Activated CD4-positive, CD25-positive, alpha-beta regulatory T cell treated with anti-CD3 and anti-CD28 coated beads, Interleukin-2, amount 50 U/mL, for 72 hours (primary cell): ENCODE measurements around the gene DUSP3.

ENCODE experiments used
- DNase-seq: peaks from one replicate; pipeline ENCODE4 v3.0.0; 2021

DUSP3 gene

DNA sequence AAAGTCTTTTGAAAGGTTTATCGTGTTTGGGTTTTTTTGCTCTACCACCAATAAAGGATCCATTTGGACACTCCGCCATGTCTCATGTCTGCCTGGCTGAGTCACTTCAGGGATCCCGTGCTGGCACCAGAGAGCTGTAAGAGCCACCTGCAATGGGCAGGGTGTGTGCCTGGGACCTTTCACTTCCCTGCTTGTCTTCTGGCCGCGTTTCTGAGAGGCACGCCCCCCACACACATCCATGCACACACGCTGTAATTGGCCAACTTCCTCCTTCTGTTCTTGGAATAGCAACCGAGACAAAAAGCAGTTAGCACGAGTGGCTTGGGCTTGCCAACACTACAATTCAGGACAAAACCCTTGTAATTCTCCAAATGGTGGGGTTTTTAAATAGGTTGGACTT, 10.4 kb downstream of the DUSP3 start:
- DNase-seq = no peak

DNA sequence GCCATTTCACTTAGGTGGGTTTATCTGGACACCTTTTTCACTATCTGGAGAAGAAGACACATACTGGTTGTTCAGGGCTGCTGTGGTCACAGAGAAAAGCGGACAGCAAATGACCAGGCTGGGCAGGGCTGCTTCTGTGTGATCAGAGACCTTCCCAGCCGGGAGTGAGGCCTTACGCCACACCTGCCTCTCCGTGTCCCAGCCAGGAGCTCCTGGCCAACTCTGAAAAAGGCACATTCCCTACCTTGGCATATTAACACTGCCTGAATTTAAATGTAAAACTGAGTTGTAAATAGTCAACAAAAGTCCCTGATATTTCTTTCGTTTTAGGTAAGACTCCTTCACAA, 11.1 kb downstream of the DUSP3 start:
- DNase-seq = no peak

- no peak for DNase-seq
These were observed 11.6 kb downstream of the DUSP3 start for GRCh38 chr17:43767053-43767712.

GRCh38 chr17:43766413-43767052, 12.2 kb downstream of the DUSP3 start:
- no peak for DNase-seq

DNA sequence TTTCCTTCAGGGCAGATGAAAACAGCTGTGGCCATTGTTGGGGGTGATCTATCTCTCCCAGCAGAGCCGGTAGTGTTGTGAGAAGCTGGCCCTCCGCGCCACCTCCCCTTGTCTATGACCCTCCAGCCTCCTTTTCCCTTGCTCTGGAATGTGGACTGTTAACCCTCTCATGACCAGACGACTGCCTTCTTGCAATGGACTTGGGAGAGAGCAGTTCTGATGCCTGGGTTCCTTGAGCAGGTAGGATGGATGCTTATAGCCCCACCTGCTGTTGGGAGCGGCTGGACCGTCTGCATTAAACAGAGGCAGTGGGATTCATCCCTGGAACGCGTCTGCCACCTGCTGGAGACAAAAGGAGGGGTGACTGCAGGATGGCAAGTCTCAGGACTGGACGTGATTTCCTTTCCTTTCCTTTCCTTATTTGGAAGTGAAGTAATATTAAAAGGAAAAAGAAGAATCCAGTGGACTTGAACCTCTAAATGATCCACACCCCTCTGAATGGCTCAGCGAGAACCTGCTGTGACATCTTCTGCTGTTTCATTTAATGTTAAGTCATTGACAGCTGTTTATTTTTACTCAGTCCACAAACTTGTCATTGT, 18.4 kb downstream of the DUSP3 start:
- DNase-seq = peak; percentile 89

GRCh38 chr17:43759836-43760235, 18.9 kb downstream of the DUSP3 start:
- DNase-seq = no peak

DNA sequence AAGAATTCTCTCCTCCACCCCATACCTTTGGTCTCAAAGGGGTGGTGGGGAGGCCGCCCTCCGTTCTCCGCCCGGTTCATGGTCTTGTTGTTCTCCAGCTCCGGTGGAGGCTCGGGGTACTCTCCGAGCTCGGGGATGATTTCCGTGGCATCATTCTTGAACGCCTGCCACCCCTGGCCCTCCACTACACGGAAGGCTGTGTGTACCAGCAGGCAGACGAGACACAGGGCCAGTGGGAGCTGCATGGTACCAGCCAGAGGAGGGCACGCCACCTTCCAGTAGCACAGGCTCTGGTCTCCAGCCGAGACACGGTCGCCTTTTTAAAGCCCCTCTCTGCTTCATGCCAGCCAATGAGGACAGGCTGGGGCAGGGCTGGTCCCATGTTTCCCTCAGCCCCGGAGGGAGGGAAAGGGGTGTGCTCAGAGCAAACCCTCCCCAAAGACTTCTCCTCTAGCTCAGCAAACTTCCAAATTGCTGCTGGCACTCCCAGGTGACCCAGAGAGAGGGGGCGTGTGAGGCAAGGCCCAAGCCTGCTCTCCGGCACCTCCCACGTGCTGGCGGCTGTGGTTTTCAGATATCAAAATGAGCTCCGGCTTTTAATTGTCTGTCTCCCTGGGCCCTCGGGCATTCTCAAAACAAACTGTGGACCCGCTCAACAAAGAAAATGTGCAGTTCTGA, 20.1 kb downstream of the DUSP3 start, which contains the start of gene SOST:
Gene SOST, minus strand, starts transcription at position 295 of the 678 bp plus-strand sequence. Its CDS starts 50 bp downstream, at position 245.
- DNase-seq = no peak

- no peak for DNase-seq
These were observed 20.7 kb downstream of the DUSP3 start for GRCh38 chr17:43758086-43758485.

DNA sequence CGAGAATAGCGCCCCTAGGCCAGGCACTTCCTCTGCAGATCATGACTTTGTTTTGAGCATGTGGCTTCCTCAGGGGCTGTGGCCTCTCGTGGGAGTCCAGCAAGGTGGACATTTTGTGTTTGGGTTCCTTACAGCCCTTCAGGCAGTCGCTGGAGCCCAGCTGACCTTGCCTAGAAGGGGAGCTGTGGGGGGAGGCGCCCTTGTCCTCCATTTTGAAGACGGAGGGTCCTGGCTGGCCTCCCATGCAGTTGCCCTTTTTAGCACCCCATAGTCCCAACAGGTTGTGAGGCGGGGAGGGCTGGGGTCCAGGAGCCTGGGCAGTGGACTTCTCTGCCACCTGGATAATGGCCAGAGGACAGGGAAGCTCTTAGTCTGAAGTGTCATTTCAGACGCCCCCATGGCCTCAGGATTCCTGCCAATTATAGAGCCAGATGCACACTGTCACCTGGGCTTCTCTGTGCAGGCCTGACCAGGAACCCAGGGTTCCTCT, 21.6 kb downstream of the DUSP3 start:
- DNase-seq = no peak

DNA sequence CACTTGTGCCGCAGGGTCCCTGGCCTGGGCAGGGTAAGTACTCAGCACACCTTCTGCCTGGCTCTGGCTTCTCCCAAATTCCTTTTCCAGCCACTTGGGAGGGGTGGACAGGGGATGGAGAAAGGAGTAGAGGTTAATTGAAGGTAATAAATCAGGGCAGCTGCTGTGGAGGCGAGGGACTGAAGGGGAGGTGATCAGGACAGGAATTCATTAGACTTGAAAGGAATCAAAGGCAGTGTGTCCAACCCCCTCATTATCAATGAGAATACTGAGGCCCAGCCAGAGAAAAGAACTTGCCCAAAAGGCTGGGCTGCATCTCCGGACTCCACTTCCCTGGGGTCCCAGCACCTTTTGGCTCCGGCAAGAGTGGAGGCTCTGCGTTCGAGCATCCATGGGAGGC, 22.6 kb downstream of the DUSP3 start:
- DNase-seq = no peak

- no peak for DNase-seq
These were observed 23.3 kb downstream of the DUSP3 start for GRCh38 chr17:43755389-43755875.

DNA sequence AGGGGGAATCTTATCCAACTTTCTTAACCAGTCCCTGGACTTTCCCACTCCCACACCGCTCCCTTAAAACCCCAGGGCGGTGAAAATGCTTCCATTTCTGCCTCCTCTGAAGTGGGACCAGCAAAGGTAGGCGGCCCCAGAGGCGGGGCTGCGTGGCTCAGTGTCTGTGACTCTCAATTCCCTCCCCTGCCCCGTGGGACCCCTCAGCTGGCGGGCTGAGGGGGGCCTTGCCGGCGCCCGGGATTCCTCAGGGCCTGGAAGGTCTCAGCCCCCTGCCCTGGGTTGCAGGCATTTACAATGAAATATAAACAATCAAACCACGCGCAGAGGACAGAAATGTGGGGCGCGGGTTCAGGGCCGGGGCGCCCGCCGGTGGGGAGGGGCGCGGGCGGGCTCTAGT, 23.8 kb downstream of the DUSP3 start:
- DNase-seq = no peak

DNA sequence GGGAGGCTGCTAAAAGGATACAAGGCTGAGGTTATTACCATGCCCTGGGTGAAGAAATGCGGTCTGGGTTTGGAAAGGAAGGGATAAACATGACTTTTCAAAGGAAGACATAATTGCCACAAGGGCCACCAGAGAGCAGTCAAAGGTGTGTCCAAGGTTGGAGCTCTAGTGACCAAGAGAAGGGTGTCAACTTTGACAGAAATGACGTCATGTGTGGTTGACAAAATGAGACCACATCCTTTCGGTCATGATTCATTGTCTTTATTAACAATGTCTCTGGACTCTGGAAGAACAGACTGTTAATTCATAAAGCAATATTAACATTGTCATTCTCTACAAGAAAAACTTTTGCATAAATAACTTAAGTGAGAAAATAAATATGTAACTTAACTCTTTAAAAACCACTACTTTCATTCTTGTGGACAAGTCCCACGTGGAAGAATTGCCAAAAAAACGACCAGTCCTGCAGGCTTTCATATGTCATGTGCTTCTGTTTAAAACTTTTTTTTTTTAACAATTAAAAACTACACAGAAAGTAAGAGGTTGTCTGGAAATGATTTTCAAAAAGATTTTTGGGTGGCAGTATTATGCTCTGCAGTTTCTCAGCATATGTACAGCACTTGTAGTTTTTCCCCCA, 25.2 kb downstream of the DUSP3 start:
- DNase-seq = no peak

DNA sequence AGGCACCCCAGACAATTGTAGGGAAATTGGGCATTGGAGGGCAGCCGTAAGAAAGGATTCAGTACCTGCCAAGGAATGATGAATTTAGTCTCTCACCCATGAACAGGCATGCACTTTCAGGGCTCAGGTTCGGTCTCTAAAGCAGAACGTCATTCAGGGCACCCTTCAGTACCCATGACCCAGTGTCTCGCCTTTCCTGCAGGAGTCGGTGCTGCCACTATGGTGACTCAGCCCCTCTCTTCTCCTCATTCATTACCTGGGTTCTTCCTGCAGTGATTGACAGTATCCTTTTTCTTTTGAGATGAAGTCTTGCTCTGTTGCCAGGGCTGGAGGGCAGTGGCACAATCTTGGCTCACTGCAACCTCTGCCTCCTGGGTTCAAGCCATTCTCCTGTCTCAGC, 28.6 kb downstream of the DUSP3 start:
- no peak for DNase-seq

DNA sequence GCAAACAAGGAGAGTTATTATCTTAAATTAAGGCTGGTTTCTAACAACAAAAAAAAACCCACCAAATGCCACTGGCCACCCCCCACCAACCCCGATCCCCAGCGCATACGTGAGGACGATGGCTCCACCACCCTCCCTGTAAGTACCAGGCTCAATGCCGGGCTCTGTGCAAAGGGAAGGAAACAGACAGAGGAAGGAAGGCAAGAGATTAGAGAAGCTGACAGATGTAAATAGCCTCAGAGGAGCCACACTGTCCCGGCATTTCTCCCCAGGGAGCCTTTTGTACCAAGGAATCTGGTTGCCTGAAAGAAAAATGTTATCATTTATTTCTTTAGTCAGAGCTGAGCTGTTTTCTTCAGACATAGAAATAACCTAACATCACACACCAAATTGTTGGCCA, 33.2 kb downstream of the DUSP3 start:
- DNase-seq = no peak

DNA sequence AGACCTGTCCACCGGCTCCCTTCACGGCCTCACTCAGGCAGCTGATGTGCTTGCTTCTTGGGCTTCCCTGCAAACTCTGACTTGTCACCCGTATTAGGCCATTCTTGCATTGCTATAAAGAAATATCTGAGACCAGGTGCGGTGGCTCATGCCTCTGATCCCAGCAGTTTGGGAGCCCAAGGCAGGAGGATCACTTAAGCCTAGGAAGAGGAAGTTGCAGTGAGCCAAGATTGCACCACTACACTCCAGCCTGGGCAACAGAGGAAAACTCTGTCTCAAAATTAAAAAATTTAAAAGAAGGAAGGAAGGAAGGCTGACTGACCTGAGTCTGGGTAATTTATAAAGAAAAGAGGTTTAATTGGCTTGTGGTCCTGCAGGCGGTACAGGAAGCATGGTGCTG, 37.1 kb downstream of the DUSP3 start:
- DNase-seq = no peak

DNA sequence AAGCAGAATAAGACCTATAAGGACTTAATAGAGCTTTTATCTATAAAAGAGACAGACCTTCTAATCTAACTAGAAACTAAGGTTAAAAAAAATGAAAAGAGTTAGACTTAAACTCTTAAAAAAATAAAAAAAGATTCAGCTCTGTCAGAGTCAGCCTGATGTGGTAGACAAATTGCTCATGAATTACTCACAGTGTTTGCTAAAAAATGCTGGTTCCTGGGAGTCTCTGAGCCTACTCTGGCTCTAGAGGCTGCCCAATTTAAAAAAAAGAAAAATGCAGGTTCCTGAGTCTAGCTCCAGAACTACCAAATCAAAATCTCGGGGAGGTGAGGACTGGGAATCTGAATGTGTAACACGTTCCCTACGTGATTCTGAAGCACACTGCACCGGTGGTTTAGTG, 38.2 kb downstream of the DUSP3 start:
- no peak for DNase-seq

DNA sequence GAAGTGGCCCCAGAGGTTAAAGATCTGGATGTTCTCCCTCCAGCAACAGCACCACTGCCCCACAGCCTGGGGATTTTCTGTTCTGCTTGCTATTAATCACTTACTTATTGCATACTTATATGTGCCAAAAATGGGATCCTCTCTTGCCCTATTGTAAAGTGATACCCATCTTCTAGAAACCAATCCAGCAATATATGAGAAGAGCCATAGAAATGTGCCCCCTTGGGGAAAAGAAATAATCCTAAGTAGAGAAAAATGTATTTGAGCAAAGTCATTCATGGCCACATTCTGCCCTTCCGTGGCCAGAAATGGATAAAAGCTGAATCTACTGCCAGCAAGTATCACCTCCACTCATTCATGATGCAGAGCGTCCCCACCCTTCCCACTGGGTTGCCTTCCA, 41.1 kb downstream of the DUSP3 start:
- DNase-seq = no peak

DNA sequence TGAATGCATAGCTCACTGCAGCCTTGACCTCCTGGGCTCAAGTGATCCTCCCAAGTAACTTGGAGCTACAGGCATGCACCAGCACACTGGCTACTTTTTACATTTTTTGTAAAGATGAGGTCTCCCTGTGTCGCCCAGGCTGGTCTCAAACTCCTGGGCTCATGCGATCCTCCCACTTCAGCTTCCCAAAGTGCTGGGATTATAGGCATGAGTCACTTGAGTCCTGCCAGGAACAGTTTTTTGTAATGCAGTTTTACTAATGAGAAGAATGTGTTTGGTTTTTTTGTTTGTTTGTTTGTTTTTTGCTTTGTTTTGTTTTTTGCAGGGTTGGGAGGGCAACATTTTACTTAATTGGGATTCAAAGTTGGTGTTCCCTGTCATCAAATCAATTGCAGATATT, 42.4 kb downstream of the DUSP3 start:
- no peak for DNase-seq

GRCh38 chr17:43734376-43734775, 44.4 kb downstream of the DUSP3 start:
- no peak for DNase-seq

DNA sequence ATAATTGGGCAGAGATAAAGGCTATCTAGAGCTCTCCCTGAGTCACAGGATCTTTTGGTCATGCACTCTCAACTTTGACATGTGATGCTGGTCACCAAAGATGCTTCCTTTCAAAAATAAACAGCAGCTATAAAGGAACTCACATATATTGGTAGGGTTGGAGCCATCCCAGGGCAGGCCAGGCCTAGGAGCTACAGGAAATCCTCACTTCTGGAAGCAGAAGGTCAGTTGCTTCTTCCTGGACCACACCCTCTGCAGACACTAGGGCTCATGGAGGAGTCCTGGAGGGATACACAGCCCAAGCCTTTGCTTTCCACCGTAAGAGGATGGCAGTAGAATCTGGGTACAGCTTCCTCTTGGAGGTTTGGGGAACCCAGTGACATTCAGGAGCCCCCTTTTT, 44.8 kb downstream of the DUSP3 start:
- no peak for DNase-seq

DNA sequence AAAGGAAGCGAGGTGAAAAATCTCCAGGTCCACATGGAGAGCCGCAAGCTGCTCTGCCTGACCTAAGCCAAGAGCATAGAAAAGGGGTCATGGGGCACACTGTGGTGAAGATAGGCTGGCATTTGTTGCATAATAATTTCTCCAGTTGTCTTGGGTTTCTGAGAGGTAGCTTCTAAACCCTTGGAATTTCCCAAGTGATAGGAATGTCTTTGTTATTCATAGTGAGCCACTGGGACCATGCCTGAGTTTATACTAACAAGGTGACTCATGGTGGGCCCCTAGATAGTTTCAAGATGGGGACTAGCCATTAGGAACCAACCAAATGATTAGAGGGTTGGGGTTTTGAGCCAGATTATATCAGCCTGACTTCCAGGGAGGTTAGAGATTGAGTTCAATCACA, 45.8 kb downstream of the DUSP3 start:
- no peak for DNase-seq

GRCh38 chr17:43728081-43728480, 50.7 kb downstream of the DUSP3 start:
- no peak for DNase-seq
